ENCODE measurements around the gene DUSP22. TPM values are rescaled to one million over a fixed set of nuclear protein-coding genes. Genes with fewer than 3 reads are reported as not detected.

DUSP22 gene
- total RNA-seq, 6 donors from 2014 or later = 49.9 to 108 (median 63.8) TPM

- no peaks in the 10 kb centered on the region for H3K27me3 ChIP-seq
- ATAC-seq (ENCODE audit: low FRiP score in 2 of 2) (no peak), DNase-seq (no peak)
- WGBS, 2 donors = 83 to 93% methylated on average over 9 of the region's 9 CpGs
- peaks cover 15 to 33% (median 21%) of the 10 kb centered on the region in 4 donors for H3K4me1 ChIP-seq
- no peak for TF ChIP-seq POLR2AphosphoS5 (IDR thresholded peaks at IDR 0.05)
- no peak for TF ChIP-seq EP300 (IDR thresholded peaks at IDR 0.05)
- no peak for TF ChIP-seq POLR2A (IDR thresholded peaks at IDR 0.05)
- no peak for TF ChIP-seq CTCF (IDR thresholded peaks at IDR 0.05)
- H3K4me3 ChIP-seq = no peak overlapping the region
- peaks cover 0 to 4% (median 0%) of the 10 kb centered on the region in 4 donors for H3K36me3 ChIP-seq
- H3K9me3 ChIP-seq = no peaks in the 10 kb centered on the region
- H3K27ac ChIP-seq = no peak overlapping the region
Measured at GRCh38 chr6:303263-303662, 11.0 kb downstream of the DUSP22 start.

- H3K9me3 ChIP-seq = no peaks in the 10 kb centered on the region
- DNase-seq = peak in 1 of 2 donors; percentile 88
- WGBS, 2 donors = 88 to 90% methylated on average over 20 to 21 of the region's 21 CpGs
Measured at GRCh38 chr6:303948-304558, 11.8 kb downstream of the DUSP22 start.

GRCh38 chr6:304833-305370 lies 12.6 kb downstream of the DUSP22 start:
- DNase-seq (peak in 1 of 2 donors; percentile 48), ATAC-seq (ENCODE audit: low FRiP score in 2 of 2) (no peak)
- Histone ChIP-seq H3K27ac (no peak overlapping the region), H3K9me3 (no peaks in the 10 kb centered on the region), H3K27me3 (no peaks in the 10 kb centered on the region), H3K4me3 (no peak overlapping the region), H3K36me3 (peaks cover 0 to 4% (median 0%) of the 10 kb centered on the region in 4 donors), H3K4me1 (peaks cover 7 to 18% (median 9%) of the 10 kb centered on the region in 4 donors)
- 83 to 88% methylated on average over 8 of the region's 8 CpGs for WGBS, 2 donors
- no peak for TF ChIP-seq POLR2AphosphoS5 (IDR thresholded peaks at IDR 0.05)
- TF ChIP-seq POLR2A (IDR thresholded peaks at IDR 0.05) = no peak
- no peak for TF ChIP-seq CTCF (IDR thresholded peaks at IDR 0.05)
- no peak for TF ChIP-seq EP300 (IDR thresholded peaks at IDR 0.05)

More at GRCh38 chr6:303948-304558, 11.8 kb downstream of the DUSP22 start:
- TF ChIP-seq CTCF (IDR thresholded peaks at IDR 0.05) (no peak), POLR2A (IDR thresholded peaks at IDR 0.05) (no peak), EP300 (IDR thresholded peaks at IDR 0.05) (no peak)
- peak; percentile 0 to 5 for ATAC-seq (ENCODE audit: low FRiP score in 2 of 2)
- Histone ChIP-seq H3K27me3 (no peaks in the 10 kb centered on the region), H3K4me1 (peaks cover 10 to 25% (median 14%) of the 10 kb centered on the region in 4 donors), H3K4me3 (no peak overlapping the region), H3K27ac (no peak overlapping the region), H3K36me3 (peaks cover 0 to 4% (median 0%) of the 10 kb centered on the region in 4 donors)

- Histone ChIP-seq H3K9me3 (no peaks in the 10 kb centered on the region), H3K36me3 (peaks cover 0 to 4% (median 0%) of the 10 kb centered on the region in 4 donors), H3K27me3 (no peaks in the 10 kb centered on the region), H3K4me3 (no peak overlapping the region), H3K27ac (no peak overlapping the region), H3K4me1 (peaks cover 7 to 16% (median 9%) of the 10 kb centered on the region in 4 donors)
- DNase-seq (peak in 1 of 2 donors; percentile 15), ATAC-seq (ENCODE audit: low FRiP score in 2 of 2) (no peak)
- no peak for TF ChIP-seq EP300 (IDR thresholded peaks at IDR 0.05)
- no peak for TF ChIP-seq POLR2AphosphoS5 (IDR thresholded peaks at IDR 0.05)
- no peak for TF ChIP-seq POLR2A (IDR thresholded peaks at IDR 0.05)
- TF ChIP-seq CTCF (IDR thresholded peaks at IDR 0.05) = no peak
- WGBS, 2 donors = 81 to 83% methylated on average over 5 of the region's 5 CpGs
Measured at GRCh38 chr6:305371-306206, 13.3 kb downstream of the DUSP22 start.

All from upper lobe of left lung (tissue), 6 donors.